Transverse colon (tissue), 4 donors: ENCODE measurements around the gene ZCWPW2. TPM values are rescaled to one million over a fixed set of nuclear protein-coding genes. Genes with fewer than 3 reads are reported as not detected.

Experiments used
- DNase-seq: peaks from one replicate; pipeline ENCODE4 v3.0.0-alpha.2; 2019
- H3K27ac ChIP-seq, 4 donors: fragments of 200-600 bp; sonication (generic); 2 replicates each; pipeline ENCODE4 v1.5.1; 2016 to 2018; ENCODE audit warnings: inconsistent platforms in 4 of 4
- H3K27me3 ChIP-seq: fragments of 200-600 bp; sonication (generic); 2 replicates; pipeline ENCODE4 v1.5.1; 2017; ENCODE audit warnings: inconsistent platforms
- H3K36me3 ChIP-seq, 4 donors: fragments of 200-600 bp; sonication (generic); 2 replicates each; pipeline ENCODE4 v1.5.1; 2017 to 2019; ENCODE audit warnings: inconsistent platforms in 4 of 4
- H3K4me1 ChIP-seq, 4 donors: fragments of 200-600 bp; sonication (generic); 2 replicates each; pipeline ENCODE4 v1.5.1; 2017 to 2020; ENCODE audit warnings: inconsistent platforms in 4 of 4
- H3K4me3 ChIP-seq, 4 donors: fragments of 200-600 bp; sonication (generic); 1 replicate in 1 of 4; 2 replicates in 3 of 4; pipeline versions ENCODE4 v1.5.1 to v1.6.1; 2017 to 2019; ENCODE audit warnings: inconsistent platforms in 4 of 4
- H3K9me3 ChIP-seq, 2 donors: fragments of 200-600 bp; sonication (generic); 2 replicates each; pipeline ENCODE4 v1.5.1; 2017 to 2019; ENCODE audit warnings: inconsistent platforms in 2 of 2
- CTCF ChIP-seq, 5 experiments: fragments of 200-600 bp in 3 of 5; fragments of 450-650 bp in 2 of 5; sonication (generic) in 3 of 5; IDR thresholded peaks; 1 replicate in 2 of 5; 2 replicates in 3 of 5; pipeline ENCODE4 v1.5.1; 2016 to 2017; ENCODE audit warnings: antibody characterized with exemption in 5 of 5, inconsistent platforms in 3 of 5, mild to moderate bottlenecking in 2 of 5, moderate library complexity in 1 of 5
- EP300 ChIP-seq: sonication (generic); formaldehyde crosslinking; IDR thresholded peaks from one replicate; pipeline ENCODE4 v1.6.1; 2017; ENCODE audit warnings: antibody characterized with exemption, low read depth
- POLR2A ChIP-seq: fragments of 450-650 bp; IDR thresholded peaks from one replicate; pipeline ENCODE4 v1.6.1; 2016; ENCODE audit warnings: antibody characterized with exemption, mild to moderate bottlenecking, moderate library complexity
- POLR2AphosphoS5 ChIP-seq, 3 donors: sonication (generic); formaldehyde crosslinking; IDR thresholded peaks; one replicate each; pipeline ENCODE4 v1.6.1; 2016; ENCODE audit warnings: antibody characterized with exemption in 3 of 3
- WGBS, 2 donors: methylation state at CpG; one replicate each; pipeline ENCODE4 v1.1.5; 2018; ENCODE audit warnings: low coverage in 1 of 2; 5-methylcytosine and 5-hydroxymethylcytosine counted together
- in situ Hi-C, 4 donors: fragments of 200-750 bp; cut with MboI; loops; one replicate each; pipeline versions ENCODE4 v1.15.0 to v1.15.1; 2017; ENCODE audit warnings: low sequenced_read_pairs in 3 of 4, low pct_ligation_motif_present in 1 of 4, low pct_unique_long_range_greater_than_20kb in 1 of 4
- intact Hi-C: fragments of 100-400 bp; cut with DNase I; formaldehyde crosslinking; loops from one replicate; pipeline ENCODE4 v1.15.1; 2023; ENCODE audit warnings: low total_unique reads
- total RNA-seq, 4 donors: library from RNA; depleted of rRNA; stranded (reverse); fragments of >200 nt; gene quantifications; one replicate each; pipeline ENCODE4 v1.1.0, GENCODE V29; 2016

Gene ZCWPW2
- total RNA-seq, 4 donors from 2014 or later = 0.41 to 0.79 TPM; not detected in 2

GRCh38 chr3:28547677-28548076, 199.2 kb downstream of the ZCWPW2 start:
- intact Hi-C loops (no loop called here), in situ Hi-C loops (no loop called here)
- Histone ChIP-seq H3K9me3 (no peaks in the 10 kb centered on the region), H3K4me1 (no peaks in the 10 kb centered on the region), H3K27ac (no peak overlapping the region), H3K27me3 (no peaks in the 10 kb centered on the region), H3K4me3 (no peak overlapping the region), H3K36me3 (no peaks in the 10 kb centered on the region)
- DNase-seq = no peak
- no peak for TF ChIP-seq POLR2A
- 63 to 76% methylated on average over 1 to 2 of the region's 2 CpGs for WGBS, 2 donors

GRCh38 chr3:28553175-28553574, 204.7 kb downstream of the ZCWPW2 start:
- Histone ChIP-seq H3K27ac (no peak overlapping the region), H3K36me3 (no peaks in the 10 kb centered on the region), H3K9me3 (no peaks in the 10 kb centered on the region), H3K27me3 (no peaks in the 10 kb centered on the region), H3K4me3 (no peak overlapping the region), H3K4me1 (no peaks in the 10 kb centered on the region)
- DNase-seq = no peak
- intact Hi-C loops = no loop called here
- 41 to 65% methylated on average over 2 to 3 of the region's 3 CpGs for WGBS, 2 donors
- in situ Hi-C loops = no loop called here
- no peak for TF ChIP-seq CTCF (IDR thresholded peaks at IDR 0.05)
- TF ChIP-seq POLR2A = no peak

- intact Hi-C loops (no loop called here), in situ Hi-C loops (no loop called here)
- no peak overlapping the region for H3K4me3 ChIP-seq
- H3K27ac ChIP-seq = no peak overlapping the region
- no peaks in the 10 kb centered on the region for H3K9me3 ChIP-seq
- WGBS, 2 donors = 71 to 78% methylated on average over 1 of the region's 1 CpG
- H3K4me1 ChIP-seq = no peaks in the 10 kb centered on the region
- no peak for TF ChIP-seq EP300
- TF ChIP-seq CTCF (IDR thresholded peaks at IDR 0.05) = no peak
- TF ChIP-seq POLR2AphosphoS5 (IDR thresholded peaks at IDR 0.05) = no peak
- TF ChIP-seq POLR2A = no peak
- no peaks in the 10 kb centered on the region for H3K27me3 ChIP-seq
- no peaks in the 10 kb centered on the region for H3K36me3 ChIP-seq
- DNase-seq = no peak
Measured at GRCh38 chr3:28556195-28556594, 207.7 kb downstream of the ZCWPW2 start.

- H3K36me3 ChIP-seq = no peaks in the 10 kb centered on the region
- in situ Hi-C loops (no loop called here), intact Hi-C loops (no loop called here)
- WGBS, 2 donors = 36% methylated on average over 1 of the region's 1 CpG; no CpG with 5 or more reads in 1 of the 2 donors
- no peak for DNase-seq
- peaks cover 0 to 4% of the 10 kb centered on the region in 2 donors for H3K9me3 ChIP-seq
- no peaks in the 10 kb centered on the region for H3K27me3 ChIP-seq
- TF ChIP-seq POLR2A (no peak), POLR2AphosphoS5 (IDR thresholded peaks at IDR 0.05) (no peak), EP300 (no peak), CTCF (IDR thresholded peaks at IDR 0.05) (no peak)
- H3K4me1 ChIP-seq = no peaks in the 10 kb centered on the region
- no peak overlapping the region for H3K4me3 ChIP-seq
- H3K27ac ChIP-seq = no peak overlapping the region
Measured at GRCh38 chr3:28564211-28564610, 215.7 kb downstream of the ZCWPW2 start.

GRCh38 chr3:28569357-28569756, 220.8 kb downstream of the ZCWPW2 start:
- TF ChIP-seq EP300 (no peak), CTCF (IDR thresholded peaks at IDR 0.05) (no peak), POLR2AphosphoS5 (IDR thresholded peaks at IDR 0.05) (no peak), POLR2A (no peak)

More at GRCh38 chr3:28569357-28569756, 220.8 kb downstream of the ZCWPW2 start:
- Histone ChIP-seq H3K27ac (no peak overlapping the region), H3K27me3 (peaks cover 6% of the 10 kb centered on the region), H3K4me1 (no peaks in the 10 kb centered on the region), H3K9me3 (peaks cover 0 to 4% of the 10 kb centered on the region in 2 donors), H3K36me3 (no peaks in the 10 kb centered on the region), H3K4me3 (no peak overlapping the region)
- in situ Hi-C loops = no loop called here
- intact Hi-C loops = no loop called here
- WGBS, 2 donors = 90% methylated on average over 3 of the region's 3 CpGs; no CpG with 5 or more reads in 1 of the 2 donors
- no peak for DNase-seq
